ENCODE measurements around the gene ZNF318.

- TF ChIP-seq CTCF (IDR thresholded peaks at IDR 0.05): no peak
- TF ChIP-seq POLR2AphosphoS5 (IDR thresholded peaks at IDR 0.05): no peak
- no peak for TF ChIP-seq POLR2A (IDR thresholded peaks at IDR 0.05; ENCODE audit: low read depth)
- TF ChIP-seq EP300 (IDR thresholded peaks at IDR 0.05): no peak
Measured at GRCh38 chr6:43310624-43311023, 58.8 kb downstream of the ZNF318 start.

All from esophagus muscularis mucosa (tissue), 4 donors.